ENCODE results near the gene RTRAF. TPM values are rescaled to one million over a fixed set of nuclear protein-coding genes. Genes with fewer than 3 reads are reported as not detected.

Gene RTRAF
- polyA plus RNA-seq, 10 donors: 216 to 287 (median 247) TPM

DNA sequence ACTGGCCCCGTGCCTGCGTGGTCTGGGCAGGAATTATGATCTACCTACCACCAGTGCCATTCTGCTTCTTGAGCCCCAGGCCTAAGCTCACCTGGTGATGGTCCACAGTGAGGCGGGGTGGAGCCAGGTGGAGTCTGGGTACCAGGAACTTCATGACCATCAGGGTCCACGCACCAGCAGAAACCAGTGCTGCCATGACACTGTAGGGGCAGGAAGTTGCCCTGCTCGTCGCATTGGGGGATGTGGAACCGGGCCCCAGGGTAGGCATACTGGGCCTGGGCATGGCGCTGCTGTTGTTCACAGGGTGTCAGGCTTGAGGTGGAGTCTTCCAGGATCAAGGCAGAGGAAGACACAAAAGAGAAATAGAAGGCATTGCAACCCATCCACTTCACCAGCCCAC lies 29.6 kb downstream of the RTRAF start:
- DNase-seq: no peak

DNA sequence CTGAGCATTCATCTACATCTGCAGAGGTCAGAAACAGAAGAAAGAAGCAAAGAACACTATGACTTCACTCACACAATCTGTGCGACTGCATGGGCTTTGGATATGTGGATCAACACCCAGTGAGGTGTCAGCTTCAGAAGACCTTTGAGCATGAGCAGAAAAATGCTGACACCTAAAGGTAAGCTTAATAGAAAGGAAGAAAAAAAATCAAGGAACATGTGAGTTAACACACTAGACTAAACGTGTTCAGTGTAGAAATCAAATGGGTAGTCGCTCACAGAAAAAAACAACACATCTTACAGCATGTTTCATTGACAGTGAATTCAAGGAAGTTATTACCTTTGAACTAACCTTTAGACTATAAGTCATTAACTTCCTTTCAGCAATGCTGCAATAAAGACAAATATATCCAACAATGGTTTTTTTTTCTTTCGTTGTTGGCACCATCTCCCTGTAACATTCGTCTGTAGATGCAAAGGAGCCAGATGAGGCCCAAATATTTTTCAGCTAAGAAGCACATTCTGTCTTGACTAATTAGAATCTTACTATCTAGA lies 30.9 kb downstream of the RTRAF start:
- no peak for DNase-seq

DNA sequence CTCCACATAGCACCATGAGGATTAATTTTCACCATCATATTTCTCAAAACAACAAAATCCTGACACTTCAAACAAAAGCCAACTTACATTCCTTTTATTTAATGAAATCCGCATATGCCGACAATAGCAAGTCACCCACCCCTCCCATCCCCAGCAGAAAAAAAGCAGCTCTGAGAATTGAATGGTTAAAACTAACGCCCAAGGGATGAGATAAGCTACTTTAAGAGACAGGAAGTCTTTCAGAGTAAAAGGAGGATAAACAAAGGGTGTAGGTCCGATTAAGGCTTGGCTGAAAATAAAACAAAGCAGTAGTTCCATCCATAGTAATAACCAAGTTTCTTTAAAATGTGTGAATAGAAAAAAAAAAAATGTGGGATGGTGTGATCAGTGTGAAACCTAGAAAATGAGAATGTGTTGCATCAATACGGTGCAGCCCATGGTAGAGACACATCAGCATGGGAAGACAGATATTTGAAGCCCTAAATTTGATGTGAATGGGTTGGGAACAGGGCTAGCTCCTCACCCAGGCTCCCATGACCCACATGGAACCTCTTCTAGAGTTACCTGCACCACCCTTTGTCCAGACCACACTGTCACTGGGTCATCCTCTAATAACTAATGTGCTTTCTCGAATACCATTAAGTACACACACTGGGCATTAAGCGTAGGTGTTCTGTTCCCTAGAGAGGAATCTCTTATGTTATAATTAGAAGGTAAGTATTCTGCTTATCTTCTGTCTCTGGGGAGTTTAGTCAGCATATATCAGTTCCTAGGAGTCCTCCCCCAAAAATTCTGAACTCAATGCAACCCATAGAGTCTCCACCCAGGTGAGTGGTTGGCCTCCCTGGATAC lies 31.7 kb downstream of the RTRAF start:
- DNase-seq: no peak

DNA sequence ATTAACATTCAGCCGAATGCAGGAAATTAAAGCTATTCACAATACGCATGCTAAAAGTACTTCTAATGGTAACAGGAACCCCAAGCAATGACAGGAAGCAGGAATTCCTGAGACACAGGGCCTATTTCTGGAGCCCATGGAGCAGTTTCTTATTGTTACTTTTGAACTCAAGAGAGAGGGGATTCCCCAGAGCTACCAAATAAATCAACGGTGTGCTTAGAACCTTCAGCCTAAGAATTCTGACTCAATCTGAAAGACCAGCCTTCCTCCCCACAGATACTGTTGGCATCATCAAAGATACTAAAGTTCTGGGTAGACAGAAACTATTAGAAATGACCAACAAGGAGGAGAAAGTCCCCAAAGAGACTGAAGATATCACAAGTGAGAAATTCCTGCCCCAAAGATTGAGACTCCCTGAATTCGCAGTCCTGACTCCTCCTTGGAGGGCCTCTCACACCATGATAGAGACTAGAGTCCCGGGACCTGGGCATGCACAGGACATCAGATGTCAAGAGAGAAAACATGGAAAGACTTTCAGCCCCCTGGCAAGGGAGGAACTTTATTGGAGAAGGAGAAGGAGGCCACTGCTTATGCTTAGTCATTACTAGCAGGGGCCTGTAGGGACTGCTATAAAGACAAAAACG lies 32.7 kb downstream of the RTRAF start:
- no peak for DNase-seq

DNA sequence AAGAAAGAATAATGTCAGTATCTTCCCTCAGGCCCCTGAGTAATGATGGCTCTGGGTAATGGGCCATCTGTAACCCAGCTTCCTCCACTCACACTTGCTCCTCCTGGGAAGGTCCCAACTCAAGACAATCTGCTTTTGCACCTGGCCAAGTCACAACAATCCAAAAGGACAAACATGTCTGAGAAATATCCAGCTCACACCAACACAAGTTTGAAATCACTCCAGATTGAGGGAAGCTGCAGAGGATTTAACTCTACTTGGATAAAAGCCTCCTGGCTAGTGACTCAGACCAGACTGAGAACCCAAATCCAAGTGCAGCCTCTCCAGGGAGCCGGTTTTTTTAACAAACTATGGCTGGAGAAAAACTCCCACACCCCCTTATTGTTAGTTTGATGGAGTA lies 34.2 kb downstream of the RTRAF start:
- peak; percentile 71 to 92 (median 78) for DNase-seq

DNA sequence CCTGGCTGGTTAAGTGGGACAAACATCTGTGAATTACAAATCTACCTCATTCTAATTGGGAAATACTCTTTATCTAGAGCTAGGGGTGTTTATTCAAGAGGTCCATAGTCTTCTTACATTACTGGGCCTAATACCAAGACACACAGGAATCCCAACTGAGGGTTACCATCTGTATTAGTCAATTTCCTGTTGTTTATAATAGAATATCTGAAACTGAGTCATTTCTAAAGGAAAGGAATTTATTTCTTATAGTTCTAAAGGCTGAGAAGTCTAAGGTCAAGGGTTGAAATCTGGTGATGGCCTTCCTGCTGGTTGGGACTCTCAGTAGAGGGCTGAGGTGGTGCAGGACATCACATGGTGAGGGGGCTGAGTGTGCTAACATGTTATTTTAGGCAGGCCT lies 36.0 kb downstream of the RTRAF start:
- DNase-seq: peak in 1 of 3 donors; percentile 81

DNA sequence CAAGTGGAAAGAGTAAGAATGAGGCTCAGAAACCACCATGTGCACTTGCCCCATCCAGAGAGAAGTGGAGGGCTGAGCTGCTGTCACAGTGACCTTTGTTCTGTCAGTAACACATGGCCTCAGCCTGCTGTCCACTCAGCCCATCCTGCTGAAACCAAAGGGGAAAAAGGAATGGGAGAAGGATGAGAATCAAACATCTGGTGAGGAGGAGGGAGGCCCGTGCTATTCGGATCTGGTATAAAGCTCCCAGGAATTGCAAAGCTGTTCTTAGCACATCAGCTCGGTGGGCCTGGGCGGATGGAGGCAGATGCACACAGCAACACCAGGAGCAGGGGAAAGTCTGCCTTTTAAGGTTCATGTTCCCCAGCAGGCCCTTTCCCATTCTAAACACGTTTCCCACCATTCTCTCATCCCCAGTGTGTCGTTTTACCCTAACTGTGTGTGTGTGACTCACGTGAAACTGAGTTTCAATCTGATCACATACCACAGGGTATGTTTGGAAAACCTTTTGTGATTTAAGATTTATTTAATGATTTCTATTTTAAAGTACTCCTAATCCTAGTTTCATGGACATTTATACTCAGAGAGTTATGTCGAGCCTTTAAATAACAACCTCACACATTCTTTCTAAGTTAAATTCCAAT lies 36.8 kb downstream of the RTRAF start:
- DNase-seq: peak in 1 of 3 donors; percentile 83

DNA sequence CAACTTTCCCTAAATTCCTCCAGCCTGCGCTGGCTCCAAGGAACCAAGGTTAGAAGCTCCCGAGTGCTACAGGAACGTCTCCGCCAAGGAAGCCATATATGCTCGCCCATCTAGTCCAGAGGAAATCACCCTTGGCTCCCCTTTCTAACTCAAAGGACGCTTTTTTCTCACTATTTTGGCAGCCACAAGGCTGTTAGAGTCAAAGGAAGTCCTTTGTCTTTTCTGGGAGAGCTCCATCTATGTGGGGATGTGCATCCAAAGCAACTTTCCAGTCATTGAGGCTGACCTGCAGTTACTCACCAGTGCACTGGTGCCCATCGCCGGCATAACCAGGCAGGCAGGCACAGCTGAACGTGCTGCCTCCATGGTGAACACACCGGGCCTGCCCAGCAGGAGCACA lies 37.6 kb downstream of the RTRAF start:
- peak in 1 of 3 donors; percentile 78 for DNase-seq

DNA sequence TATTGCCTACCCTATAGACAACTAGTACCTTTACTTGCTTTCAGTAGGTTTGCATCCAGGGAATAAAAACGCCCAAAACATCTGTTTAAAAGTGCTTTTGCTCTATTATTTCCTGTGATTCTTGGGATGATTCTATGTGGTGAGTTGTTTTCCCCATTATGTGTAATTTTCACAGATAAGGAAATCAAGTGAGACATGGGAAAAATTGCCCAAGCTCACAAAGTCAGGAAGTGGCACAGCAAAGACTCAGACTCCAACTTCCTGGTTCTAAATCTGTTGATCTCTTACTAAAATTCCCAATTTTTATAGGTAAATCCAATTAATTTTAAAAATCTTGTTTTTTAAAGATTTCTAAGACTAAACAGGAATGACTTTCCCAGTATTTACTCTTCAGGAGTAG lies 40.5 kb downstream of the RTRAF start:
- DNase-seq: no peak

DNA sequence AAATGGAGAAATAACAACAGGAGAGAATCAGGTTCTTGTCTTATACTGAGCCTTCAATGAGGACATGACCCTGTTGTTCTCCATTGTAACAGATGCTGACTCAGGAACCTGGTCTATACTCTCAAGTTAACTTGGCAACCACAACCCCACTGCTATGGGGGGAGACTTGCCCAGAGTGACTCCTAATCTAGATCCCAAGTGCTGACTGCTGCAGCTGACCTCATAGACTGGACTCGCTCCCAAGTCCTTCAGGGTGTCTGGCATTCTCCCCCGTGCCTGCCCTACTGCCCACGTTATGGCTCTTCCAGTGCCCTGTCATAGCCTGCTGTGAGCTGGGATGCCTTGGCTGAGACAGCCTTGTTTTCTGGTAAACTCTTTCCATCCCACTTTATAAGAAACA lies 42.4 kb downstream of the RTRAF start:
- peak in 1 of 3 donors; percentile 72 for DNase-seq

DNA sequence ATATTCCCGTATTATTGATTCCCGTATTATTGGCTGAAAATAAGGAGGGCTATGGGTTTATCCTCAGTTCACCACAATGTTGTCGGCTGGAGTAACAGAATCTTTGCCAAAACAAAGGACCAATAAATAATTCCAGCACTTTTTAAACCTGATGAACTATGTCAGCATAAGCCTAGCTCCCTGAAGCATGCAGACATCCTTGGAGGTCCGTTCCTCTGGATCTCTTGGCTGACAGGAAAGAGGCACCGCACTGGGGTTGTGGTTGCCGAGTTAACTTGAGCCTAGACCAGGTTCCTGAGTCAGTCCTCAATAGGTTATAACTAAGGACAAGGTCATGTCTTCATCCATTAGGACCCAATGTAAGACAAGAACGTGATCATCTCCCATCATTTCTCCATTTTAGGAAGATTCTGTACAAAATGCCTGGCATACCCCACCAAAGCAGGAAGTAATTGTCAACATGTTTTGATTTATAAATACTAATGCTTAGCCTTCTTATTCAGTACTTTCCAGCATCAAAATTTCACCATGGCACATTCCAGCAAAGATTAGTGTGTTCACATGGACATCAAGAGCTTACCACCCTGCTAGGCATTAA lies 43.0 kb downstream of the RTRAF start:
- DNase-seq: peak in 2 of 3 donors; percentile 63 to 74

DNA sequence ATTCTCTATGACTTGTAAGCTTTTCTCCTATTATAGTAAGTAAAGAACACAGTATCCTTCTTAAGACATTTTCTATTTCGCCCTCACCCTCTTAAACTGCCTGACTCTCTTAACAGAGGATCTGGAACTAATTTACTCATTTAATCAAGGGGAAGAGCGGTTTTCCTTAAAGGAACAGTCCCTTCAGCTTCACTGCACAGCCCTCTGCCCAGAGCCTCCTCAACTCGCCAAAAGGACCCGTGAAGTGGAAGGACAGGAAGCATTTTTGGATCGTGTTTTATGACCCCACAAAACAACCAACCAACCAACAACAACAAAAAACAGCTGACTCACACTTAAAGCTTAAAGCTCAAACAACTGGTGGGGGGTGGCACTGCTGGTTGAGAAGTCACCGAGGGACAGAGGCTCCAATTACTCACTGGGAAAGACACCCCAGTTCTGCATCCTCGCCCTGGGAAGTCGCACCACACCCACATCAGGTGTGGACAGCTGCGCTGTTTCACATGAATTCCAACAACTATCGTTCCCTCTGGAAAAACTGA lies 43.8 kb downstream of the RTRAF start:
- DNase-seq: peak in 2 of 3 donors; percentile 48 to 67

DNA sequence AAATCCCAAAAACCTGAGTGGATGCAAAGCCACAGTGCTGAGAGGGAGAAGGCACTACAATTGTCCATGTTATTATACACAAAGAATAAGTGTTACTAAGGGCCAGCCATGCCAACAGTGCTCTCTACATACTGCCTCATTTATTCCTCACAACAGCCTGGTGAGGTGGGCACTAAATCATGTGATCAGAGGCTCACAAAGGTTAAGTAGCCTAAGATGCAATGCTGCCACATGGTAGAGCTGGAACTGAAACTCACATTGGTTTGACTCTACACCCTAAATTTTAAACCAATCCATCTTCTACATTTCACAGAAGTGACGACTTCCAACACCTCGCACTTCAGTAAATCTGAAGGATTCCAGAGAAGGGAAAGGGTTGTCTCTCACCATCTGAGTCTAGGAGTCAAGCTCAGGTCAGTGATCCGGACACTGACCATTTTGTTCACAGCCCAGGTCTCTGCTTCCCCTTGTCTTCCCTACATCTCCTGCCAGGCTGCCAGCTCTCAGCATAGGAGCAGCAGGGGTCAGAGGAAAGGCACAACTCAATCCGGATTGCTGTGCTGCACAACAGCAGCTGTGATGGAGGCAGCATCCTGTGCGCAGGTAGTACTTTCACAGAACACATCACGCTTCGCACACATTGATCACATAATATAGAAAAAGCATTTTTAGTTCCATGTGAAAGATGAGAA lies 49.9 kb downstream of the RTRAF start:
- no peak for DNase-seq

DNA sequence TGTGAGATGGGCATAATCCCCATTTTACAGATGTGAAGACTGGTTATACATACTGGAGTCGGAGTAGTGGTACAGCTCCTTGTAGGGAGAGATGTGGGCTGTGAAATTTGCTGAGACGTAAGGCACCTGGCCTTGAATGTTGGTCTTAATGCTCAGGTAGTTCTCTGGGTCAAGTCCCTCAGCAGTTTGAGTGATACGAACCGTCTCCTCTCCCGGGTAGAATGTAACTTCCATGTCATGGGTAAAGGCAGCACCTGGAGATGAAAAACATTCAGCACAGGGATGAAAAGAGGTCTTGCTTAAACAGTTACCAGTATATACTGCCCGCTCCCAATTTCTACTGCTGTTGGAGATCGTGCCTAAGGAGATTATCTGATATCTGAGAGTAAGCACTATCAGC lies 51.3 kb downstream of the RTRAF start:
- DNase-seq: no peak

DNA sequence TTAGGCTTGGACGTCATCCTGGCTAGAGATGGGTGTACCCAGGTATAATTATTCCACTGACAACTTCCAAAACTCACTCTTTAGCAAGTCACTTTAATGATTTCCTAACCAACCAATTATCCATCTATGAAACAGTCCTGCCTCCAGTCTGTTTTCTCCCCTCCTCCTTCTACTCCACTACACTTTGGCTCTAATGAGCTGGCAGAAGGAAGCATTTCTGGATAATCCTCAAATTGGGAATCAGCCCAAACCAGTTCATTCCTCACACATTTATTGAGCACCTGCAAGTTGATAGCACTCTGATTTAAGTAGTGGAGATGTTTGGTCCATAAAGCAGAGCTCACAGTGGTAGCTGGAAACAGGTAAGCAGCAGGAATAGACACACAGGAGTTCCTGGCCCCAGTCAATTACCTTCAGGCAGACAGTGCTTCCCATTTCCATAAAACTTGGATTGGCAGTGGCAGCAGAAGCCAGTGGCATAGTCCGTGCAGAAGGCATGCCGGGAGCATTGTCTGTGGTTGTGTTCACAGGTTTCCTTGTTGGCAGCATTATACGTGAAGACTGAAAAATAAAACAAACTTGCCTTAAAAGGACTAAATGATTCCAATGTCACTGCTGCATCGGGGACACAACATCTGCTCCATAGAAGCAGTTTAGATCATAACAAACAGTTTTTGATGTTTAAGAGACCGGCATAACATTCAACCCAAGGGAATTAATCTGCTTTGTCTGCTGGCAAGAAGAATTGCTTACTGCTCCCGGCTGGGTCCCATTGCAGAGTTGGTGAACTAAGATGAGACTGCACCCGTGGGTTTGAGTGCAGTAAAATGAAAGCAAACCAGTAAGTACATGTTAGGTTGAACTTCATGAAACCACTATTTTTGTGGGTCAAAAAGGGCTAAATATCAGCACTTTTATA lies 53.3 kb downstream of the RTRAF start:
- DNase-seq: peak in 1 of 3 donors; percentile 32

DNA sequence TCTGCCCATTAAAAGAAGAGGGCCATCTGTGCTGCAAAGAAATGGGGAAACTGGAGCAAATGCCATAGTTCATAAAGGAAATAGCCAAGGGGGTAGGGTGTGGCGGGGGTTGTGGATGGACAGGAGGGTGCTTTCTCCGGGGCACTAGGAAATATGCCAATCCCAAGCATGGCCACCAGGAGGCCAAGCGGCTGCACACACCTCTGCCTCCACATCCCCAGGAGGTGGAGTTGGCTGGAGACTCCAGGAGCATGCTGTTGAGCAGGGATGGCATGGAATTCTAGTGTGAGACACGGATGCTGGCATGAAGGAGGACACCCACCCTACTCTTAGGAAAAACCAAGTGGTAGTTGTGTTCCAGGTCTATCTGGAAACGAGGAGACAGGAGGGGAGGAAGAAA lies 54.3 kb downstream of the RTRAF start:
- no peak for DNase-seq

DNA sequence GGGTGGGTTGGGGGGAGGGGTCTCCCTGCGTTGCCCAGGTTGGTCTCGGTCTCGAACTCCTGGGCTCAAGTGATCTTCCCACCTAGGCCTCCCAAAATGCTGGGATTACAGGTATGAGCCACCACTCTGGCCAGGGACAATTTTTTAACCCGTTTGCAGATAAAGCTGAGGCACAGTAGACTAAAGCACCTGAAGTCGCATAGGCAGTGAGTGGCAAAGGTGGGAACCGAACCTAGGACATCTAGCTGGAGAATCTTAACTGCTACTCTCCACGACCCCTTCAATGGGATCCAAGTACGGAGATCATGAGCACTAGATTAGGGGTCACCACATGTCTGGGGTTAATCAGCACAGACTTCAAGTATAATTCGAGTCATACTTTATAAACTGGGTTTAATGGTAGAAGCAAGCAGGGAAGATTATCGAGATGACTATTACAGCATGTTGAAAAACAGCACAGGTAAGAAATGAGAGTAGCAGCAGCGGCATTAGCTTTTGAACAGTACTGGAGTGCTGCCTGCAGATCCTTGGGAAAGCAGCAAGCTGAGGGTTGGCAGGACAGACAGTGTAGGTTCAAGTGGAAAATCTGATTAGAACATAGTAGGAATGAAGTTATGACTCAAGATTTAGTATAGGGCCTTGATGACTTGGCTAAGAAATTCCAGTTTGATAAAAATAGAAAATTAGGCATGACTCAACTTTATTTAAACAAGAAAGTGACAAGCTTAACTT lies 55.6 kb downstream of the RTRAF start:
- peak in 2 of 3 donors; percentile 64 to 85 for DNase-seq

DNA sequence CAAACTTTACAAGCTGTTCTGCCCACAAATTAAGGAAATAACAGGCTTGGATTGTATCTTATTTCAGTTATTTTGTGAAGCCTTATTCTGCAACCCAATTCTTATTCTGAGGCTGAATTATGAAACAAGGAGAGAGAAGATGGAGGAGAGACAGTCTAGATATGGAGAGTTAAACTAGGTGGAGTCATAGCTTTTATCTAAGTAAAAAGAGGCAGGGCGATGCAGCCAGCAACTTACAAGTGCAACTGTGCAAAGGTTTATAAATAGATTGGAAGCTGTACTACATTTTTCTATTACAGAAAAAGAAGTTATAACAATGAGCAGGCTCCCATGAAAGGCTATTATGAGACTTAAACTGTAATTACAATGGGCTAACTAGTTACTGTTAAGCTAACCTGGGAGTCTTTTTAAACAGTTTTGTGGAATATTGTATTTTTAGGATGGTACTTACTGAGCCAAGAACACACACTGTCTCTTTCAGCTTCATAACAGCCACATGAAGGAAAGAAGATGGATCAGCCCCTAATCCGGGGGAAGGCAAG lies 57.1 kb downstream of the RTRAF start:
- DNase-seq: no peak

DNA sequence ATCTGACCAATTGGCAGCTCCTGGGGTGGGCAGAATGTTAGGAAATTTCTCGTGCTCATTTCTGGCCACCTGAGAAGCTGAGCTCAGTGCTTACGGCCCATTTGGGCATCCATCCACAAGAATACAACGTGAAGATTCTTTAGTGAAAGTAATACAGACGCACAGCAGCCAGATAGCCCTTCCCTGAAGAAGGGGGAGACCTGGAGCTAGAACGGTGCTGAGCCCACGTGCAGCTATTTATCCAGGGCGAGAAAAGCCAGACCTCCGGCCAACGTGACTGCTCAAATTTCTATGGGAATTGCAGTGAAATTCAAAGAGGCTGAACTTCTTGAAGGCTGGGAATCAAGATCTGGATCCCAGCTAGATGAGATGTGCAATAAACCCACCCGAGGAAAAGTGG lies 58.8 kb downstream of the RTRAF start:
- peak in 1 of 3 donors; percentile 64 for DNase-seq
